CD4-positive, alpha-beta T cell treated with Interferon alpha-2 for 1 hour (primary cell): ENCODE data around the gene AKT3.
"Not testable (repeated sequence)": the region's sequence is repeated elsewhere in the genome, so short reads cannot be mapped to it uniquely, and the experiment has no call there.

ENCODE experiments used
- DNase-seq, 2 donors: peaks; one replicate each; pipeline ENCODE4 v3.0.0-alpha.2; 2020 to 2022

The AKT3 gene

GRCh38 chr1:243595527-243596210, 254.4 kb downstream of the AKT3 start:
- DNase-seq = peak in 1 of 2 donors; percentile 38

DNA sequence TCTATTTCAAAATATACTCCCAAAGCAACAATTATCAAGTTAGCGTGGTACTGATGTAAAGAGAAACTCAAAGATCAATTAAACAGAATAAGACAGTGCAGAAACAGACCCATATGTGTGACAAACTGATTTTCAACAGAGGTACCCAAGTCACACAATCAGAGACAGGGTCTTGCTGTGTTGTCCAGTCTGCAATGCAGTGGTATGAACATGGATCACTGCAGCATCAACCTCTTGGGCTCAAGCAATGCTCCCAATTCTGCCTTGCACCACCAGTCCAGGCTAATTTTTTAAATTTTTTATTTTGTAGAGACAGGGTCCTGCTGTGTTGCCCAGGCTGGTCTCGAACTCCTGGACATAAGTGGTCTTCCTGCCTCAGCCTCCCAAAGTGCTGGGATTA, 255.6 kb downstream of the AKT3 start:
- DNase-seq = no peak

- not testable (repeated sequence) for DNase-seq
These were observed 260.8 kb downstream of the AKT3 start for GRCh38 chr1:243589286-243589685.

- DNase-seq = no peak
These were observed 262.1 kb downstream of the AKT3 start for GRCh38 chr1:243587823-243588560.

DNA sequence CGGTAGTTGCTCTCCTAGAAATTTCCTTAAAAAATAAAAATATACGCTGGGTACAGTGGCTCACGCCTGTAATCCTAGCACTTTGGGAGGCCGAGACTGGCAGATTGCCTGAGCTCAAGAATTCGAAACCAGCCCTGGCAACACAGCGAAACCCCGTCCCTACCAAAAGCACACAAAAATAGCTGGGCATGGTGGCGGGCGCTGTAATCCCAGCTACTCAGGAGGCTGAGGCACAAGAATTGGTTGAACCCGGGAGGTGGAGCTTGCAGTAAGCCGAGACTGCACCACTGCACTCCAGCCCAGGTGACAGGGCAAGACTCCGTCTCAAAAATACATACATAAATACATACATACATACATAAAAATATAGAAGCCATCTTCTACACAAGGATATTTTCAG, 262.8 kb downstream of the AKT3 start:
- no peak for DNase-seq

DNA sequence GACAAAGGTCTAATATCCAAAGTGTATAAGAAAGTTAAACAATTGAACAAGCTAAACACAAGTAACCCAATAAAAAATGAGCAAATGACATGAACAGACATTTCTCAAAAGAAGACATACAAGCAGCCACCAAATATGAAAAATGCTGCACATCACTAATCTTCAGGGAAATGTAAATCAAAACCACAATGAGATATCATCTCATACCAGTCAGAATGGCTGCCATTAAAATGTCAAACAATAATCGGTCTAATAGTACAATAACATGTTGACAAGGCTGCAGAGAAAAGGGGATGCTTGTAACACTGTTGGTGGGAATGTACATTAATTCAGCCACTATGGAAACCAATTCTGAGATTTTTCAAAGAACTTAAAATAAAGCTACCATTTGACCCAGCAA, 264.1 kb downstream of the AKT3 start:
- DNase-seq = no peak

DNA sequence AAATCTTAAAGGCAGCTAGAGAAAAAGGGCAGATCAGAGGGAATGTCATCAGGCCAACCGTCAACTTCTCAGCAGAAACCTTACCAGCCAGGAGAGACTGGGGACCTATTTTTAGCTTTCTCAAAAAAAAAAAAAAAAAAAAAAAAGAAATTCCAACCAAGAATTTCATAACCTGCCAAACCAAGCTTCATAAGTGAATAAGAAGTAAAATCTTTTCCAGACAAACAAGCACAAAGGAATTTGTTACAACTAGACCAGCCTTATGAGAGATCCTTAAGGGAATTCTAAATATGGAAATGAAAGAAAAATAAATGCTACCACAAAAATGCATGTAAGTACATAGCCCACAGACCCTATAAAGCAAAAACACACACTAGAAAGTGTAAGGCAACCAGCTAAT, 267.7 kb downstream of the AKT3 start:
- DNase-seq = no peak

DNA sequence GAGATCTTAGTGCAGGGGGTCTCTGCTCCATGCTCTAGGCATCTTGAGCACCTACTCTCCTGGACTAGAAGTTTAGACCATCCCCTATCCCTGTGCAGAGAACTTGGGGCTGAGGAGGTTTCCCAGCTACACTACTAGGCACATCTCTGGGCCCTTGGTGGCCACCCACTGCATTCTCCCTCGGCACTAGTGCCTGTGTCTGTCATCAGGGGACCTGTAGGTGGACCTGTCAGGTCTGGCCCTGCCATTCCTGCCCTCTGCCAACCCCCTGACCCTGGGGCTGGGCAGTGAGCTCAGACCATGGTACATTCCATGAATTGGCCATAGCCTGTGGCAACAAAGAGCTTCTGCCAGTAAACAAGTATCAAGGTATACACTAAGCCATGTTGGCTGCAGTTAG, 269.1 kb downstream of the AKT3 start:
- no peak for DNase-seq

DNA sequence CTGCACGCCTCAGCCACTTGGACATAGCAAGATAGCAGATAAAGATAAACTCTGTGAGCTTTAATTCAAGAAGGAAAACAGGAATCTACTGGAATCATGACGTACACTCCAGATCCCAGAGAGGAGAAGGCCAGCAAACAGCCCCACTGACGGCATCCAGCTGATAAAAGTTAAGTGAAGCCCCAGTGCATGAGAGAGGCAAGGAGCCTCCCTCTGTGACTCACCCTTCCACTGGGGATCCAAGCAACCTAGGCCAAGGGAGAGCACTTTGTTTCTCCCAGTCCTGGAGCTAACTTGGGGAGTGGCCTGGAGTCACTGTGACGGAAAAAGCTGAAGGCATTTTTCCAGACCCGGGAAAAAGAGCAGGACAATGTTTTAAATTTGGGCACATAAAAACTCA, 270.0 kb downstream of the AKT3 start:
- no peak for DNase-seq

- DNase-seq = no peak
These were observed 275.0 kb downstream of the AKT3 start for GRCh38 chr1:243575070-243575469.

DNA sequence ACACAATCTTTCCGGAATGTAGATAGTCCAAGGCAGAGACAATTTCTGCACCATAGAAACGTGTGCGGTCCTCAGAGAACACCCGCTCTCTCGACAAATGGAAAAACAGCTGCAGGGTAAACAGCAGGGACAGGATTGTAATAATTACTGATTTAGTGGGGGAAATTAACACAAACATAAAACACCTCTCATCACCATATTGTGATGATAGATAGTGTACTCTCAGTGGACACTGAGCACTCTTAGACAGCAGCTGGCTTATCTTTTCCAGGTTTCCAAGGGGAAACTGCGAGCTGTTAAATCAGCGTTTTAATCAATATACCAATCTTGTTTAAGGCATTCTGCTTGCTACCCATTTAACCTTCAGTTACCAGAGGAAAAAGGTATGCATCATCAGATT, 277.1 kb downstream of the AKT3 start:
- no peak for DNase-seq

DNA sequence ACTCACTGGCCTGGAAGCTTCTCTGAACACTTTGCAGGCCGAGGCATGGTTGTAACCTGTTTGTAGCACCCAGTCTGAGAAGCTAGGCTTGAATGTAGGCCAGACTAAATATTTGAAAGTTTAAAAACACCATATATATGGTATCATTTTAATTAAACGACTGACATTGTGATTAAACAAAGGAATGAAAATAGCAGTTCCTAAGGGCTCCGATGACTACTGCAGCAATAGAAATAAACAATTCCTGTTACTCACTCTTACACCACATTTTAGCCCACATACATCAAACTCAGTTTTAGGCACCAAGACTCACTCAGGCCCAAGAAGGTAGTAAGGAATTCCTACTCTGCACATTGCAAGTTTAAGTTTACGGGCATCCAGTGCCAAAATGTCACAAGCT, 281.2 kb downstream of the AKT3 start:
- DNase-seq = no peak

DNA sequence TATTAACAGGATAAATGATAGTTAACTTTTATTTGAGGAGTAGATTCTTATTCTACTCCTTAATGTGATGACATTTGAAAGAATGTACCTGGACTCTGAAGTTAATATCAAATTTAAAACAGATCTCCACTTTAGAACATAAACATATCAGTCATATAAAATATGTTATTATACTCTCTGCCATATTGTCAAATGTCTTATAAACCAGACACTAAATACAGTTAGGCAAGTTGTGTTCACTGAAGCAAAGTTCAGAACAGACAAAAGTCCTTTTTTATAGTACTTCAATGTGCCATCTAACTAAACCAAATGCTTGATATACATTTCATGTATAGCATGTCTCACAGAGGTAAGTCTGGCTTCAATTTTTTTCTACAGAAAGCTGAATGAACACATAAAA, 285.2 kb downstream of the AKT3 start:
- no peak for DNase-seq

- no peak for DNase-seq
These were observed 286.3 kb downstream of the AKT3 start for GRCh38 chr1:243563732-243564131.

GRCh38 chr1:243562473-243562872, 287.6 kb downstream of the AKT3 start:
- DNase-seq = no peak

- no peak for DNase-seq
These were observed 288.3 kb downstream of the AKT3 start for GRCh38 chr1:243561588-243562319.

GRCh38 chr1:243559575-243560162, 290.4 kb downstream of the AKT3 start:
- no peak for DNase-seq

GRCh38 chr1:243558576-243558975, 291.5 kb downstream of the AKT3 start:
- DNase-seq = no peak

- no peak for DNase-seq
These were observed 292.2 kb downstream of the AKT3 start for GRCh38 chr1:243557866-243558265.

GRCh38 chr1:243554686-243555085, 295.4 kb downstream of the AKT3 start:
- DNase-seq = no peak

GRCh38 chr1:243553090-243553489, 297.0 kb downstream of the AKT3 start:
- DNase-seq = no peak

DNA sequence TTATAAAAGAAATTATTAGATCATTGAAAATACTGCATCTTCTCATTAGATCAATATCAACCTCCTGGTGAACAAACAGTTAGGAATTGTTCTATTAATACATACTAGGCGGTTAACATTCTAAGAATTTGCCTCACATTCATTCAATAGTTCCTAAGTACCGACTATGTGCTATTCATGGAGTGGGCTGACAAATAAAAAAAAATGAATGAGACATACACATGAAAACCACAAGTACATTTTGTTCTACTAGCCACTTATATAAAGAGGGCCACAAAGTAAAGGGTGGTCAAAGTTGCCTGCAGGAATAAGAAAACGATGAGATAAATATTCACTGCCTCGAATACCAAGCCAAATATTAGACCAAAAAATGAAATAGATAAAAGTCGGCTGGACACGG, 299.8 kb downstream of the AKT3 start:
- DNase-seq = no peak

DNA sequence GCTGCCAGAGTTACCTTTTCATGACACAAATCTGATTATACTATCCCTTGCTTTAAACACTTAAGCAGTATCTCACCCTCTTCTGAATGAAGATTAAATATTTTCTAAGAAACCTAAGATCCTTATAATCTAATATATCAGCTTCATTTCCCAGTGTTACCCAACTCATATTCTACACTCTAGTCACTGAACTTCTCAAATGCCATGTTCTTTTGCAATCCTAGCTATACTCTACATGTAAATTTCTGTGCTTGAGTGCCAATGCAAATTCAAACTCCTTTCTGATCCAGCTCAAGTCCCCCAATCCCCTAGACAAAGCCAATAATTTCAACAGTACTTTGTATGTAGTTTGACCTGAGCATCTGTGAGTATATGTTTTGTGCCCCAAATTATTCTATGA, 300.3 kb downstream of the AKT3 start:
- no peak for DNase-seq

DNA sequence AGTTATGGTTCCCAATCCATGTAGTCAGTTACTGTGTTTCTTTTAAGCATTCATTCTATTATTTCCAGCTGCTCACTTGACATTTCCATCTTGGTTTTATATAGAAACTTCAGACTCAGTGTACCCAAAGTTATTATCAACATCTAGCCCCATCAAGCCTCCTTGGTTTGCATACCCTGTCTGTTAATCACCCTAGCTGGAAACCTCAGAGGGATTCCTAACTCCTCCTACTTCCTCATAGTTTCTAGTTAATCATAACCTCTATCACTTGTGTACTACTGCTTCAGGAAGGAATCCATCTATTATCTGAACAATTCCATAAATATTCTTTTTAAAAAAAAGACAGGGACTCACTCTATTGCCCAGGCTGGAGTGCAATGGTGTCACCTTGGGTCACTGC, 300.9 kb downstream of the AKT3 start:
- no peak for DNase-seq
